ENCODE results near the gene APMAP.
"Not testable (repeated sequence)": the region's sequence is repeated elsewhere in the genome, so short reads cannot be mapped to it uniquely, and the experiment has no call there.

Gene APMAP

GRCh38 chr20:24929867-24930723 is 62.5 kb downstream of the APMAP start:
- peak; percentile 52 for DNase-seq

GRCh38 chr20:24929259-24929658 is 63.3 kb downstream of the APMAP start:
- DNase-seq = not testable (repeated sequence)

- not testable (repeated sequence) for DNase-seq
Observed at GRCh38 chr20:24920706-24921105, 71.8 kb downstream of the APMAP start.

- not testable (repeated sequence) for DNase-seq
Observed at GRCh38 chr20:24919665-24920064, 72.9 kb downstream of the APMAP start.

- DNase-seq = no peak
Observed at GRCh38 chr20:24918579-24919566, 73.7 kb downstream of the APMAP start.

- peak; percentile 35 for DNase-seq
Observed at GRCh38 chr20:24917797-24918578, 74.6 kb downstream of the APMAP start.

- no peak for DNase-seq
Observed at GRCh38 chr20:24917056-24917455, 75.5 kb downstream of the APMAP start.

- no peak for DNase-seq
Observed at GRCh38 chr20:24916412-24916811, 76.1 kb downstream of the APMAP start.

GRCh38 chr20:24915892-24916291 is 76.7 kb downstream of the APMAP start:
- no peak for DNase-seq

GRCh38 chr20:24915440-24915839 is 77.1 kb downstream of the APMAP start:
- DNase-seq = no peak

- no peak for DNase-seq
Observed at GRCh38 chr20:24914388-24915241, 77.9 kb downstream of the APMAP start.

- DNase-seq = no peak
Observed at GRCh38 chr20:24913076-24913628, 79.4 kb downstream of the APMAP start.
